Keratinocyte (primary cell): ENCODE measurements around the gene CUTA. TPM values are rescaled to one million over a fixed set of nuclear protein-coding genes. Genes with fewer than 3 reads are reported as not detected.
"Not testable (repeated sequence)": the region's sequence is repeated elsewhere in the genome, so short reads cannot be mapped to it uniquely, and the experiment has no call there.

Source experiments
- DNase-seq: peaks from one replicate; pipeline ENCODE4 v3.0.0-alpha.2; 2011; ENCODE audit warnings: low read depth, missing footprints, low spot score
- FAIRE-seq: peaks from 2 replicates; lab custom pipeline; 2011; peaks lifted over from hg19 to GRCh38; lab: Jason Lieb, UNC
- H2AFZ ChIP-seq: 2 replicates; pipeline ENCODE4 v1.6.0; 2012; ENCODE audit warnings: low read length, control low read depth, inconsistent platforms; ENCODE audit not compliant: control insufficient read depth
- H3K27ac ChIP-seq: 2 replicates; pipeline ENCODE4 v1.5.1; 2011; ENCODE audit warnings: low read length; ENCODE audit not compliant: control insufficient read depth, insufficient read depth
- H3K27me3 ChIP-seq: 3 replicates; pipeline ENCODE4 v1.6.0; 2011; ENCODE audit warnings: low read length; ENCODE audit not compliant: control insufficient read depth, insufficient read depth; ENCODE audit errors: extremely low read depth
- H3K36me3 ChIP-seq, 2 experiments: 2 replicates in 1 of 2; 3 replicates in 1 of 2; pipeline ENCODE4 v1.5.1; 2011; ENCODE audit warnings: low read length in 2 of 2, mild to moderate bottlenecking in 1 of 2; ENCODE audit not compliant: control insufficient read depth in 2 of 2, insufficient read depth in 2 of 2; ENCODE audit errors: extremely low read depth in 1 of 2
- H3K4me1 ChIP-seq: 3 replicates; pipeline ENCODE4 v1.5.1; 2011; ENCODE audit warnings: low read length; ENCODE audit not compliant: control insufficient read depth, insufficient read depth; ENCODE audit errors: extremely low read depth
- H3K4me2 ChIP-seq: 3 replicates; pipeline ENCODE4 v1.6.0; 2011; ENCODE audit warnings: low read depth, low read length; ENCODE audit not compliant: control insufficient read depth, insufficient read depth; ENCODE audit errors: extremely low read depth
- H3K4me3 ChIP-seq, 3 experiments: fragments of 200-600 bp in 1 of 3; sonication (generic) in 1 of 3; 2 replicates in 2 of 3; 3 replicates in 1 of 3; pipeline ENCODE4 v1.5.1; 2011 to 2016; ENCODE audit warnings: low read length in 3 of 3, mild to moderate bottlenecking in 3 of 3, control low read depth in 2 of 3, inconsistent platforms in 1 of 3, low read depth in 1 of 3, mixed read lengths in 1 of 3, mixed run types in 1 of 3, moderate library complexity in 1 of 3; ENCODE audit not compliant: control insufficient read depth in 2 of 3, insufficient read depth in 2 of 3; ENCODE audit errors: extremely low read depth in 1 of 3
- H3K79me2 ChIP-seq: 2 replicates; pipeline ENCODE4 v1.6.0; 2012; ENCODE audit warnings: low read length; ENCODE audit not compliant: control insufficient read depth, insufficient read depth
- H3K9ac ChIP-seq: 3 replicates; pipeline ENCODE4 v1.6.0; 2011; ENCODE audit warnings: low read length; ENCODE audit not compliant: control insufficient read depth, insufficient read depth; ENCODE audit errors: extremely low read depth
- H3K9me1 ChIP-seq: 3 replicates; pipeline ENCODE4 v1.6.0; 2011; ENCODE audit warnings: low read length; ENCODE audit not compliant: control insufficient read depth, insufficient read depth; ENCODE audit errors: extremely low read depth
- H3K9me3 ChIP-seq: 2 replicates; pipeline ENCODE4 v1.5.1; 2012; ENCODE audit warnings: low read depth, low read length; ENCODE audit not compliant: control insufficient read depth
- H4K20me1 ChIP-seq: 3 replicates; pipeline ENCODE4 v1.6.0; 2011; ENCODE audit warnings: low read length; ENCODE audit not compliant: control insufficient read depth, insufficient read depth; ENCODE audit errors: extremely low read depth
- EZH2 ChIP-seq: IDR thresholded peaks from one replicate; pipeline ENCODE4 v1.6.1; 2012; ENCODE audit warnings: inconsistent platforms, mild to moderate bottlenecking, low read length, moderate library complexity
- dilution Hi-C: fragments of 300-500 bp; cut with MboI; formaldehyde crosslinking; loops from one replicate; pipeline ENCODE4 v1.7.0; 2020; ENCODE audit warnings: low sequenced_read_pairs; ENCODE audit not compliant: extremely low pct_ligation_motif_present
- polyA plus RNA-seq, 5 experiments: library from polyadenylated mRNA; depleted of rRNA in 3 of 5; stranded (reverse) in 3 of 5; stranded (forward) in 1 of 5; unstranded in 1 of 5; fragments of >200 nt; gene quantifications; 1 replicate in 1 of 5; 2 replicates in 3 of 5; 3 replicates in 1 of 5; pipeline versions ENCODE4 v1.2.1 to v1.2.3, GENCODE V29; 2011 to 2012; ENCODE audit warnings: missing spikeins in 2 of 5, low read depth in 1 of 5, low replicate concordance in 1 of 5
- TF ChIP-seq, protein P1 (sequence below), 3 experiments: IDR thresholded peaks in 1 of 3; conservative IDR thresholded peaks in 1 of 3; optimal IDR thresholded peaks in 1 of 3; 2 replicates in 2 of 3; 3 replicates in 1 of 3; pipeline versions ENCODE3 to v1.5.1; 2011; ENCODE audit warnings: low read length in 3 of 3, mild to moderate bottlenecking in 3 of 3, moderate library complexity in 2 of 3, control low read depth in 1 of 3, inconsistent platforms in 1 of 3; ENCODE audit not compliant: insufficient read depth in 2 of 3; ENCODE audit errors: extremely low read depth in 1 of 3

The CUTA gene
- polyA plus RNA-seq, 1 donor (not counting 4 experiments of a cell fraction or from before 2014, with no cell fraction given): 178 TPM

DNA sequence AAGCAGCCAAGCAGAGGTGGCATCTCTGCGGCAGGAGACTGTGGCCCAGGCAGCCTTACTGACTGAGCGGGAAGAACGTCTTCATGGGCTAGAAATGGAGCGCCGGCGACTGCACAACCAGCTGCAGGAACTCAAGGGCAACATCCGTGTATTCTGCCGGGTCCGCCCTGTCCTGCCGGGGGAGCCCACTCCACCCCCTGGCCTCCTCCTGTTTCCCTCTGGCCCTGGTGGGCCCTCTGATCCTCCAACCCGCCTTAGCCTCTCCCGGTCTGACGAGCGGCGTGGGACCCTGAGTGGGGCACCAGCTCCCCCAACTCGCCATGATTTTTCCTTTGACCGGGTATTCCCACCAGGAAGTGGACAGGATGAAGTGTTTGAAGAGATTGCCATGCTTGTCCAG lies 13.0 kb downstream of the CUTA start:
- H3K9me3 ChIP-seq: no peaks in the 10 kb centered on the region
- TF ChIP-seq, protein P1, sequence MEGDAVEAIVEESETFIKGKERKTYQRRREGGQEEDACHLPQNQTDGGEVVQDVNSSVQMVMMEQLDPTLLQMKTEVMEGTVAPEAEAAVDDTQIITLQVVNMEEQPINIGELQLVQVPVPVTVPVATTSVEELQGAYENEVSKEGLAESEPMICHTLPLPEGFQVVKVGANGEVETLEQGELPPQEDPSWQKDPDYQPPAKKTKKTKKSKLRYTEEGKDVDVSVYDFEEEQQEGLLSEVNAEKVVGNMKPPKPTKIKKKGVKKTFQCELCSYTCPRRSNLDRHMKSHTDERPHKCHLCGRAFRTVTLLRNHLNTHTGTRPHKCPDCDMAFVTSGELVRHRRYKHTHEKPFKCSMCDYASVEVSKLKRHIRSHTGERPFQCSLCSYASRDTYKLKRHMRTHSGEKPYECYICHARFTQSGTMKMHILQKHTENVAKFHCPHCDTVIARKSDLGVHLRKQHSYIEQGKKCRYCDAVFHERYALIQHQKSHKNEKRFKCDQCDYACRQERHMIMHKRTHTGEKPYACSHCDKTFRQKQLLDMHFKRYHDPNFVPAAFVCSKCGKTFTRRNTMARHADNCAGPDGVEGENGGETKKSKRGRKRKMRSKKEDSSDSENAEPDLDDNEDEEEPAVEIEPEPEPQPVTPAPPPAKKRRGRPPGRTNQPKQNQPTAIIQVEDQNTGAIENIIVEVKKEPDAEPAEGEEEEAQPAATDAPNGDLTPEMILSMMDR (optimal IDR thresholded peaks at IDR 0.05 in 1 of 3, IDR thresholded peaks at IDR 0.05 in 1 of 3, conservative IDR thresholded peaks at IDR 0.05 in 1 of 3; ENCODE audit: extremely low read depth in 1 of 3, insufficient read depth in 2 of 3, low read length in 3 of 3): no peak
- no peak for TF ChIP-seq EZH2
- H3K4me3 ChIP-seq: no peak overlapping the region
- peaks cover 1 to 41% of the 10 kb centered on the region in 2 experiments for H3K36me3 ChIP-seq
- no peaks in the 10 kb centered on the region for H4K20me1 ChIP-seq
- H3K79me2 ChIP-seq: peaks cover 2% of the 10 kb centered on the region
- peaks cover 4% of the 10 kb centered on the region for H3K4me1 ChIP-seq
- no peak overlapping the region for H3K27ac ChIP-seq
- no peak overlapping the region for H3K9ac ChIP-seq
- no peak for FAIRE-seq
- no peaks in the 10 kb centered on the region for H3K9me1 ChIP-seq
- no peak overlapping the region for H2AFZ ChIP-seq
- DNase-seq: no peak
- dilution Hi-C loops: no loop called here
- no peaks in the 10 kb centered on the region for H3K27me3 ChIP-seq
- no peak overlapping the region for H3K4me2 ChIP-seq

DNA sequence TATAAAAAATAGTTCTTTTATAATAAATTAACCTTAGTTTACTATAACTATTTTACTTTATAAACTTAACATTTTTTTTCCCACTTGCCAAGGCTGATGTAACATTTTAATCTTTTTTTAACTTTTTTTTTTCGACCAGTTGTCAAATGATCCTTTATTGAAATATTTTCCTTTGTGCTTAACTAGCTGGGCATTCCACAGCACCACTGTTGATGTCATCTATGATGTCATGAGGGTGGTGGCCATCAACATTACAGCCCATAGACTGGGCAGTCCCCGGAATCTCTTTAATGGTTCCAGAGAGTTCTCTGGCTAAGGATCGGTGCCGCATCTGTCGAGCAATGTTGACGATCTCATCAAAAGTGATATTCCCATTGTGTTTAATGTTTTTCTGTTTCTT lies 18.0 kb downstream of the CUTA start:
- H3K9me1 ChIP-seq, H3K4me2 ChIP-seq, H3K4me1 ChIP-seq, H3K9ac ChIP-seq, DNase-seq, FAIRE-seq, H3K27ac ChIP-seq, H2AFZ ChIP-seq, dilution Hi-C loops, H3K9me3 ChIP-seq, H4K20me1 ChIP-seq, H3K27me3 ChIP-seq, H3K4me3 ChIP-seq: not testable (repeated sequence)
- Histone ChIP-seq H3K36me3 (peaks cover 0 to 21% of the 10 kb centered on the region in 2 experiments), H3K79me2 (peaks cover 33% of the 10 kb centered on the region)

DNA sequence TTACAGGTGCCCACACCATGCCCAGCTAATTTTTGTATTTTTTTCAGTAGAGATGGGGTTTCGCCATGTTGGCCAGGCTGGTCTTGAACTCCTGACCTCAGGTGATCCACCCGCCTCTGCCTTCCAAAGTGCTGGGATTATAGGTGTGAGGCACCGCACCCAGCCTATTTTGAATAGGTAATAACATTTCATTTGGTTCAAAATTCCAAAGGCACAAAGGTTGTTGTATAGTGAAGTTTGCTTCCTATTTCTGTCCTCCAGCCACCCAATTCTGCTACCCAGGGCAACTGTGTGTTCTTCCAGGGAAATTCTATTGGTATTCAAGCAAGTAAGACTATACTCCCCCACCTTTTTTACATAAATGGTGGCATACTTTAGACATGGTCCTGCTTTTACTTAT lies 19.3 kb downstream of the CUTA start:
- H2AFZ ChIP-seq, DNase-seq, H3K4me3 ChIP-seq, H3K27ac ChIP-seq, FAIRE-seq, H4K20me1 ChIP-seq, H3K9me1 ChIP-seq, H3K4me2 ChIP-seq, H3K9me3 ChIP-seq, H3K27me3 ChIP-seq, H3K9ac ChIP-seq, dilution Hi-C loops: not testable (repeated sequence)
- H3K79me2 ChIP-seq: peaks cover 46% of the 10 kb centered on the region
- H3K36me3 ChIP-seq: peaks cover 0 to 17% of the 10 kb centered on the region in 2 experiments
- H3K4me1 ChIP-seq: peaks cover 11% of the 10 kb centered on the region
